HG03575 (cell line): ENCODE data around the gene NUMB.
"Not testable (repeated sequence)": the region's sequence is repeated elsewhere in the genome, so short reads cannot be mapped to it uniquely, and the experiment has no call there.

ENCODE experiments used
- ATAC-seq: cut with Tn5 transposase; IDR thresholded peaks from one replicate; pipeline ENCODE4 v1.9.1; 2021; ENCODE audit not compliant: unreplicated experiment, insufficient number of reproducible peaks, low FRiP score; ENCODE audit errors: extremely low read depth

The NUMB gene

DNA sequence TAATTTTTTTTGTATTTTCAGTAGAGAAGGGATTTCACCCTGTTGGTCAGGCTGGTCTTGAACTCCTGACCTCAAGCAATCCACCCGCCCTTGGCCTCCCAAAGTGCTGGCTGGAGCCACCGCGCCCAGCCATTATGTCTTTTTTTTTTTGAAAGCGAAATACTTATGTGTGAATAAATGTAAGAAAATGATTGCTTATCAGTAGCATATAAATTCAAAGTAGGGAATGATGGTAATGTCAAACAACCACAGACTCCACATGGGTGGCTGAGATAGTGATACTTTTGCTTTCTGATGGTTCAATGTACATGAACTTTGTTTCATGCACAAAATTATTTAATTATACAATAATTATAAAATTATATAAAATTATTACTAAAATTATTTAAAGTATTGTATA, 145.2 kb downstream of the NUMB start:
- ATAC-seq: no peak

- ATAC-seq: no peak
These were observed 145.7 kb downstream of the NUMB start for GRCh38 chr14:73312687-73313086.

- ATAC-seq: no peak
These were observed 146.7 kb downstream of the NUMB start for GRCh38 chr14:73311708-73312030.

DNA sequence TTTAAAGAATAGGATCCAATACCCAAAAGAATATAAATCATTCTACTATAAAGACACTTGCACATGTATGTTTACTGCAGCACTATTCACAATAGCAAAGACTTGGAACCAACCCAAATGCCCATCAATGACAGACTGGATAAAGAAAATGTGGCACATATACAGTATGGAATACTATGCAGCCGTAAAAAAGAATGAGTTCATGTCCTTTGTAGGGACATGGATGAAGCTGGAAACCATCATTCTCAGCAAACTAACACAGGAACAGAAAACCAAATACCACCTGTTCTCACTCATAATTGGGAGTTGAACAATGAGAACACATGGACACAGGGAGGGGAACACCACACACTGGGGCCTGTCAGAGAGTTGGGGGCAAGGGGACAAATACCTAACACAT, 149.1 kb downstream of the NUMB start:
- not testable (repeated sequence) for ATAC-seq

GRCh38 chr14:73307261-73307660, 151.1 kb downstream of the NUMB start:
- ATAC-seq: no peak

- no peak for ATAC-seq
These were observed 152.8 kb downstream of the NUMB start for GRCh38 chr14:73305499-73305898.

DNA sequence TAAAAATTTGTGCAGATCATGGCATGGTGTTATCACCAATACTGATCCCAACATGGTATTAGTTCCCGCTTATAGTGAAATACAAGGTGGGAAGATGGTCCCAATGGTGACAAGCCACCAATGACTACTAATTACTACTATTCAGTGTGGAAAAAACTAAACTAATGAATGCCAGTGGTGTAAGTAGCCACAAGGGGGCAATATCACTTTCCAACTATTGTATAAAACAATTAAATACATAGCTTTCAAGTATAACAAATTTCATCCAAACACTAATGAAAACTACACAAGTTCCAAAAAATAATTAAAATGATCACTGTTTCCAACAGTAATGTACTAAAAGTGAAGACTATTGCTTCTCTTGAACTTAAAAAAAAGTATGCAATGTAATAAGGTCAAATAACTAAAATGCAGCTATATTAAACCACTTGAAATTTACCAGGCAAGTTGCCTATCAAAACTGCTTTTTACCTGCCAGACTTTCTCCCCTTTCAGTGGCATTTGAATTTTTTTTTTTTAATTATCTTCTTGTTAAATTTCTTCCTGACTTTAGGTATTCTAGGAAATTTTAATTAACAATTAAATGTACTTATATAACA, 163.0 kb downstream of the NUMB start:
- ATAC-seq: no peak

DNA sequence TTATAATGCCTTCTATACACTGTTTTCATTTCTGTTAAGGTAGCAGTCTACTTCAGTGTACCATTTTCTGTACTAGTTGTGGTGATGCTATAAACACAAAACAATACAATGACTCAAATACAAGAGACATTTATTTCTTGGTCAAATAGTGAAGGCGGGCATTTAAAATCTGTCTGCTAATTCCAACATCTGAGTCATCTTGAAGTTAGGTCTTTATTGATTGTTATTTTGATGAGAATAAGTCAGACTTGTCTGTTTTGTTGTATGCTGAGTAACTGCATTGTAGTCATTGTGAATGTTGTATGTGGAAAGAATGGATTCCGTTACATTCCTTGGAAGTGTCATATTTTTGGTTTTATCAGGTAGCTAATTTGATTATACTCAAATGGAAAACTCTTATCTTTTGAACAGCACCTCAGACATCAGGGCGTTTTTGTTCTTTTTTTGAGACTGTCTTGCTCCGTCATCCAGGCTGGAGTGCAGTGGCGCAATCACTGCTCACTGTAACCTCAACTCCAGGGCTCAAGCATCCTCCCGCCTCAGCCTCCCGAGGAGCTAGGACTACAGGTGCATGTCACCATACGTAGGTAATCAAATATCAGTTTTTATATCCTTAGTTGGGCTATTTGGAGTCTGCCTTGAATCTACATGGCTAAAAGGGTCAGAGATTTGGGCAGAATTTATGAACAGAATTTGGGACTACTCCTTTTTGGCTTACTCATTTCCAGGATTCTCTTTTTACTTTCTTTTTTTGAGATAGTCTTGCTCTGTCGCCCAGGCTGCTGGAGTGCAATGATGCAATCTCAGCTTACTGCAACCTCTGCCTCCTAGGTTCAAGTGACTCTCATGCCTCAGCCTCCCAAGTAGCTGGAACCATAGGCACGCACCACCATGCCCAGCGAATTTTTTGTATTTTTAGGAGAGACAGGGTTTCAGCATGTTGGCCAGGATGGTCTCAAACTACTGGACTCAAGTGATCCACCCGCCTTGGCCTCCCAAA, 164.3 kb downstream of the NUMB start:
- ATAC-seq: no peak

- no peak for ATAC-seq
These were observed 168.1 kb downstream of the NUMB start for GRCh38 chr14:73290279-73290678.

DNA sequence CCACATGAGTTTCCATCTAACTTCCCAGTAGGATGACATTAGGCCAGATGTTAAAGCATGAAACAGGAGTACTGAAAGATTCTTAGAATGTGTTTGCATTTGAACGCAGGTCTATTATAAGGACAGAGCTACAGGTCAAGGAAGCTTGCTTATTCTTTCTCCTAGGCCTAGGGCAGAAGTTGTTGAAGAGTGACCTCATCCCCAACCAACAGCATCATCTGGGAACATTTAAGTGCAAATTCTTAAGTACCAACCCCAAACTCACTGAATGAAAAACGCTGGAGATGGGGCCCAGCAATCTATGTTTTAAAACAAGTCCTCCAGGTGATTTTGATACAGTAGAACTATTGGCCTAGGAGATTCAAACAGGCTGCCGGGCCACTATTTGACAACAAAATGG, 168.6 kb downstream of the NUMB start:
- ATAC-seq: no peak

DNA sequence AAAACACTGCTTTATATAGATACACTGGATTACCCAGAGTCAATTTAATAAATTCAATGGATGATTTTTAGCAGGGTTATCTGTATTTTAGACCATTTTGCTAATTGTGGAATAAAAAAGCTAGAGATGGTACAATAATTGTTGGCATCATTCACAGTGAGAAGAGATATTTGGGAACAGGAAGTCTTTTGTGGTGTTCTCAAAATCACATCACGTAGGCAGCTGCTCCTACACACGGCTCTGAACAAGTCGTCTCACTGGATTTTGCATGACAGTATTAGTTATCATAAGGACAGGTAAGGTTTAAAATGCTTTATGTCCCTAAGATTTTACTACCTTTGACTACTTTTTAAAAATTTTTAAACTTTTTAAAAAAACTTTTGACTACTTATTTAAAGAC, 169.0 kb downstream of the NUMB start:
- ATAC-seq: no peak

DNA sequence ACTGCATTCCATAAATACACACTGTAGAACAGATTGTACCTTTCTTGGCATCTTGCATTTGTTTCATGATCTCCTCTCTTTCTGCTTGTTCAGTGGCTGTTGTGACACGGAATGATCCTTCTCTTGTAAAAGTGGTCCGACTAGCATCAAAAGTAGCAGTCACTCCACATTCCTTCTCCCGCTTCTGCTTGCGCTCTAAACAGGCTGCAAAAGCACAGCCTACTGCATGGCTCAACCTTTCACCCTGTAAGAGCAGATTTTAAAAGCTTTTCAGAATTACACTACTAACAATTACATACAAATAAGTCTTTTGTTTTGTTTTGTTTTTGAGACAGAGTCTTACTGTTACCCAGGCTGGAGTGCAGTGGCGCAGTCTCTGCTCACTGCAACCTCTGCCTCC, 171.3 kb downstream of the NUMB start:
- ATAC-seq: no peak

DNA sequence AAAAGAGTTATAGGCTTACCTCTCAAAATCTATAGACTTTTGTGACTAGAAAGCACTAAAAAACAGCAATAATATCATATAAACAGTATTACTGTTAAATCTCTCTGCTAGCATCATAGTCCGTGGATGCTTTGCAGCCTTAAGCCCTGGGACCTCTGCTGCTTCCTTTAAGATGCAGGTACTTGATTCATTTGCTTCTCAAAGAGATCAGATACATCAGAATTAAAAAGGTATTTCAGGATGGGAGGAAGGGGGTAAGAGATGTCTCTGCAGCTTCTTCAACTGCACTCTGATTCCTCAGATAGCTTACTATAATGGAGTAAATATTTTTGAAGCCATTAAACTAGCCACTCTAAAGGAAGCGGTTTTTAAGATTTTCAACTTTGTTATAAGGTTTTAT, 171.7 kb downstream of the NUMB start:
- ATAC-seq: no peak

GRCh38 chr14:73285979-73286378, 172.4 kb downstream of the NUMB start:
- no peak for ATAC-seq

- ATAC-seq: no peak
These were observed 174.6 kb downstream of the NUMB start for GRCh38 chr14:73283608-73284379.

- ATAC-seq: no peak
These were observed 177.4 kb downstream of the NUMB start for GRCh38 chr14:73280903-73281302.

DNA sequence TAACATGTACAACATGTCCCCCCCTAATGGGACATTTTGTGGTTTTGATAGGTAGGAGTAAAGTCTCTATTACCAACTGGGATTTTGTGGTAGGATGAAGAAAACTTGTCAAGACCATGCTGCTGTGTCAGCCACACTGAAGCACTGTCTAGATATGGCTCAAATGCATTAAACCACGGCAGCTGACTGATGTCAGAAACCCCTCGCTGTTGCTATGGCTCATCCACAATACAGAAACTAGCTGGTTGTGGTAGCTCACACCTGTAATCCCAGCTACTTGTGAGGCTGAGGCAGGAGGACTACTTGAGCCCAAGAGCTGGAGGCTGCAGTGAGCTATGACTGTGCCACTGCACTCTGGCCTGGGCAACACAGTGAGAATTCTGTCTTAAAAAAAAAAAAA, 181.0 kb downstream of the NUMB start:
- no peak for ATAC-seq

GRCh38 chr14:73276836-73277235, 181.5 kb downstream of the NUMB start:
- no peak for ATAC-seq

DNA sequence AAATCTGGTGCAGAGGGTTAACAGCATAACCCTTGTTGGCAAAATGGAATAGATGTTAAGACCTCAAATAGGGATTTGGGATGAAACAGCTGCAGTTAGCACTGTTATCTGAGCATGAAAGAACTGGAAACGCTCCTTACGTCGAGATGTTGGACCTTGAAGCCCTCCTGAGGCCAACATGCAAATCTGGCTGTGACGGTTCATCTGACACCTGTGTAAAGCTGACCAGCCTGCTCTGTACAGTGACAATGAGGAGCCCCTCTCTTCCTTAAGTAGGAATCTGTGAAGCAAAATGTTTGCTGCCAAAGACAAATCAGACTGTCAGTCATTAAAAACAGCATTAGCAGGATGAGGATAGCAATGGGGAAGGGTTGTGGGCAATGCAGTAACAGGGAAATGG, 184.5 kb downstream of the NUMB start:
- ATAC-seq: no peak

- ATAC-seq: no peak
These were observed 186.0 kb downstream of the NUMB start for GRCh38 chr14:73272393-73272792.
